HepG2 (cell line): ENCODE measurements around the gene ATP10A. TPM values are rescaled to one million over a fixed set of nuclear protein-coding genes. Genes with fewer than 3 reads are reported as not detected.

ENCODE experiments used
- ATAC-seq: fragments of 200-7000 bp; cut with Tn5 transposase; 3 replicates; pipeline ENCODE4 v1.9.1; 2020; ENCODE audit warnings: mild to moderate bottlenecking, moderate library complexity
- BruUV-seq: library from RNA; stranded (reverse); fragments of 400-500 nt; replicated peaks from 2 replicates; lab custom pipeline; 2021; lab: Mats Ljungman, UMichigan
- CTCF ChIA-PET: fragments of 300-600 bp; formaldehyde crosslinking; extraction: SDS; loops from one replicate; lab custom pipeline; 2021; ENCODE audit warnings: low total read pairs, inconsistent platforms, low intra/inter-chr PET ratio; lab: Yijun Ruan, JAX
- POLR2A ChIA-PET: fragments of 350-600 bp; sonication (Branson Sonifier 250); formaldehyde crosslinking; loops from one replicate; lab custom pipeline; 2020; ENCODE audit warnings: antibody characterized with exemption, inconsistent platforms; lab: Yijun Ruan, JAX
- DNase-seq: peaks from one replicate; pipeline ENCODE4 v3.0.0-alpha.2; 2015; ENCODE audit warnings: low spot score
- FAIRE-seq: peaks from 3 replicates; lab custom pipeline; 2011; peaks lifted over from hg19 to GRCh38; lab: Jason Lieb, UNC
- H2AFZ ChIP-seq: one replicate; pipeline ENCODE4 v1.6.1; 2011; ENCODE audit warnings: low read length, inconsistent platforms
- H3K27ac ChIP-seq: fragments of 300-600 bp; 3 replicates; pipeline ENCODE4 v1.8.0; 2011; ENCODE audit warnings: mixed run types, mild to moderate bottlenecking, mixed read lengths, low read length, inconsistent platforms; ENCODE audit not compliant: insufficient read depth; ENCODE audit errors: extremely low read length
- H3K27me3 ChIP-seq, 2 experiments: fragments of 200-600 bp in 1 of 2; 2 replicates in 1 of 2; 3 replicates in 1 of 2; pipeline versions ENCODE4 v1.6.0 to v1.8.0; 2011; ENCODE audit warnings: low read length in 2 of 2, mild to moderate bottlenecking in 2 of 2, moderate library complexity in 2 of 2, inconsistent platforms in 1 of 2; ENCODE audit not compliant: insufficient read depth in 2 of 2, control insufficient read depth in 1 of 2
- H3K36me3 ChIP-seq, 2 experiments: fragments of 200-600 bp in 1 of 2; replicated peaks in 1 of 2; 2 replicates in 1 of 2; 3 replicates in 1 of 2; pipeline versions ENCODE4 v1.5.1 to v1.8.0; 2011; ENCODE audit warnings: low read length in 2 of 2, inconsistent platforms in 1 of 2; ENCODE audit not compliant: insufficient read depth in 2 of 2, control insufficient read depth in 1 of 2
- H3K4me1 ChIP-seq: 2 replicates; pipeline ENCODE4 v1.5.1; 2012; ENCODE audit warnings: low read length, inconsistent platforms; ENCODE audit not compliant: insufficient read depth
- H3K4me2 ChIP-seq: 2 replicates; pipeline ENCODE4 v1.6.0; 2011; ENCODE audit warnings: low read depth, low read length, inconsistent platforms
- H3K4me3 ChIP-seq, 3 experiments: fragments of 200-600 bp in 1 of 3; sonication (generic), shearing (Covaris generic) in 1 of 3; replicated peaks in 1 of 3; 2 replicates each; pipeline ENCODE4 v1.5.1; 2011 to 2016; ENCODE audit warnings: low read length in 3 of 3, inconsistent platforms in 2 of 3, low read depth in 2 of 3, mild to moderate bottlenecking in 2 of 3, control low read depth in 1 of 3, mixed read lengths in 1 of 3; ENCODE audit not compliant: insufficient read depth in 1 of 3
- H3K79me2 ChIP-seq: one replicate; pipeline ENCODE4 v1.6.1; 2011; ENCODE audit warnings: low read length, inconsistent platforms; ENCODE audit not compliant: insufficient read depth
- H3K9ac ChIP-seq: 2 replicates; pipeline ENCODE4 v1.6.0; 2011; ENCODE audit warnings: mild to moderate bottlenecking, low read depth, low read length, inconsistent platforms; ENCODE audit not compliant: insufficient read depth
- H3K9me3 ChIP-seq: 2 replicates; pipeline ENCODE4 v1.5.1; 2012; ENCODE audit warnings: mild to moderate bottlenecking, low read length
- H4K20me1 ChIP-seq: 2 replicates; pipeline ENCODE4 v1.6.0; 2011; ENCODE audit warnings: inconsistent platforms, mild to moderate bottlenecking, low read length, moderate library complexity; ENCODE audit not compliant: insufficient read depth
- CBX2 ChIP-seq, 2 experiments: fragments of 200-600 bp in 1 of 2; sonication (generic); formaldehyde crosslinking in 1 of 2; IDR thresholded peaks; 2 replicates each; pipeline versions ENCODE4 v1.7.0 to v1.8.1; 2018 to 2022; ENCODE audit warnings: low read depth in 2 of 2, low read length in 1 of 2, mild to moderate bottlenecking in 1 of 2, missing genetic modification reagents in 1 of 2
- CCDC6 ChIP-seq: sonication (generic); formaldehyde crosslinking; IDR thresholded peaks from 2 replicates; pipeline ENCODE4 v1.8.1; 2022; ENCODE audit warnings: mild to moderate bottlenecking, missing genetic modification reagents, moderate library complexity
- CHCHD3 ChIP-seq: sonication (generic); formaldehyde crosslinking; IDR thresholded peaks from 2 replicates; pipeline ENCODE4 v1.8.0; 2022; ENCODE audit warnings: mild to moderate bottlenecking, missing genetic modification reagents, moderate library complexity
- ESRRA ChIP-seq: sonication (generic); formaldehyde crosslinking; IDR thresholded peaks from 2 replicates; pipeline ENCODE4 v1.5.1; 2020; ENCODE audit warnings: mild to moderate bottlenecking, low read depth, missing genetic modification reagents
- KDM5B ChIP-seq: sonication (generic); formaldehyde crosslinking; IDR thresholded peaks from 2 replicates; pipeline ENCODE4 v1.4.0; 2020; ENCODE audit warnings: missing genetic modification reagents, mild to moderate bottlenecking, borderline replicate concordance
- NFKBIZ ChIP-seq: IDR thresholded peaks from 2 replicates; pipeline ENCODE4 v1.6.1; 2018; ENCODE audit warnings: missing genetic modification reagents, missing compliant biosample characterization
- NR2F6 ChIP-seq, 2 experiments: IDR thresholded peaks; 2 replicates each; pipeline ENCODE4 v1.6.1; 2016; ENCODE audit warnings: antibody characterized with exemption in 1 of 2, mild to moderate bottlenecking in 1 of 2
- SMAD1 ChIP-seq: sonication (generic); formaldehyde crosslinking; IDR thresholded peaks from 2 replicates; pipeline ENCODE4 v1.4.0; 2020; ENCODE audit warnings: missing genetic modification reagents, low read depth, mild to moderate bottlenecking, borderline replicate concordance
- SNRNP70 ChIP-seq: fragments of 200-400 bp; formaldehyde crosslinking; IDR thresholded peaks from 2 replicates; pipeline ENCODE4 v1.6.1; 2017; ENCODE audit warnings: mild to moderate bottlenecking, low read depth, low read length, moderate library complexity
- ZFY ChIP-seq: sonication (generic); formaldehyde crosslinking; IDR thresholded peaks from 2 replicates; pipeline ENCODE4 v1.4.0; 2020; ENCODE audit warnings: missing genetic modification reagents
- ZMYM2 ChIP-seq: sonication (generic); formaldehyde crosslinking; IDR thresholded peaks from 2 replicates; pipeline ENCODE4 v1.8.0; 2022; ENCODE audit warnings: mild to moderate bottlenecking, missing genetic modification reagents
- ZMYM4 ChIP-seq: sonication (generic); formaldehyde crosslinking; IDR thresholded peaks from 2 replicates; pipeline ENCODE4 v1.8.1; 2023; ENCODE audit warnings: mild to moderate bottlenecking, missing genetic modification reagents
- ZNF781 ChIP-seq: sonication (generic); formaldehyde crosslinking; IDR thresholded peaks from 2 replicates; pipeline ENCODE4 v1.5.1; 2020; ENCODE audit warnings: borderline replicate concordance, mild to moderate bottlenecking, missing genetic modification reagents; ENCODE audit errors: not compliant biosample characterization
- WGBS: methylation state at CpG from one replicate; pipeline ENCODE4 v1.1.6; 2017; ENCODE audit warnings: low lambda C conversion rate; 5-methylcytosine and 5-hydroxymethylcytosine counted together
- in situ Hi-C: cut with HindIII; loops from 2 replicates; pipeline ENCODE4 v1.10.0; 2017; ENCODE audit warnings: low pct_unique_long_range_greater_than_20kb; ENCODE audit not compliant: extremely low pct_ligation_motif_present
- intact Hi-C: fragments of 100-400 bp; cut with micrococcal nuclease; formaldehyde crosslinking; loops from one replicate; pipeline ENCODE4 v1.10.0; 2022; ENCODE audit not compliant: unreplicated experiment
- polyA plus RNA-seq, 8 experiments: library from polyadenylated mRNA; depleted of rRNA in 3 of 8; stranded (reverse) in 7 of 8; unstranded in 1 of 8; fragments of >200 nt; fragmentation: Illumina TruSeq in 4 of 8; extraction: Trizol in 4 of 8; gene quantifications; 2 replicates each; pipeline versions ENCODE4 v1.2.1 to v1.2.3, GENCODE V29; 2011 to 2016; ENCODE audit warnings: low read depth in 4 of 8, missing spikeins in 1 of 8, mixed read lengths in 1 of 8; ENCODE audit not compliant: insufficient read depth in 1 of 8
- total RNA-seq, 5 experiments: library from RNA; depleted of rRNA; stranded (reverse); fragments of >200 nt; fragmentation: Illumina TruSeq; extraction: Trizol; gene quantifications; 2 replicates each; pipeline ENCODE4 v1.2.3, GENCODE V29; 2016; ENCODE audit warnings: low read depth in 1 of 5
- TF ChIP-seq, protein P1 (sequence below): IDR thresholded peaks from 2 replicates; pipeline ENCODE4 v1.6.1; 2016; ENCODE audit warnings: mild to moderate bottlenecking
- TF ChIP-seq, protein P2 (sequence below): sonication (generic); formaldehyde crosslinking; IDR thresholded peaks from 2 replicates; pipeline ENCODE4 v1.8.0; 2022; ENCODE audit warnings: missing genetic modification reagents, mild to moderate bottlenecking, borderline replicate concordance
- TF ChIP-seq, protein P3 (sequence below): IDR thresholded peaks from 2 replicates; pipeline ENCODE4 v1.6.1; 2016; ENCODE audit warnings: missing compliant biosample characterization, missing genetic modification reagents, borderline replicate concordance
- TF ChIP-seq, protein P4 (sequence below): sonication (generic); formaldehyde crosslinking; IDR thresholded peaks from 2 replicates; pipeline ENCODE4 v1.5.0; 2020; ENCODE audit warnings: mild to moderate bottlenecking, missing genetic modification reagents

The ATP10A gene
- total and polyA plus RNA-seq, 2 of the 13 experiments (the other 11 are each of a cell fraction or from before 2014, with no cell fraction given): 0.58 to 4.2 TPM

DNA sequence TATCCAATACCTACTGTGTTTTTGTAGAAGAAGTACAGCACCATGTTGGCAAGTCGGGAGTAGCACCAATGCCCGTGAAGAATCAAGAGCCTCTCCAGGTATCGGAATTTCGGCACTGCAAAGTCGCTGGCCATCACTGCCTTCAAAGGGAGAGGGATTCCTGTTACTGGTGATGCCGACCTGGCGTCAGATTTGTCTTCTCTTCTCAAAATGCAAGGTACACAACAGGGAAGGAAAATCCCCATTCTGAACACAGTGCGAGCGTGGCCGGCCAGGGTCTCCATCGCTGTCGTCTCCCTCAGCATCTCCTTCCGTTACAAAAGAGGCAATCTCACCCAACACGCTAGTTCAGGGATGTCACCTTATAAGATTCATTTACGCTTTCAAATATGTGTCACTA, 175.4 kb downstream of the ATP10A start (continued):
- TF ChIP-seq, protein P1, sequence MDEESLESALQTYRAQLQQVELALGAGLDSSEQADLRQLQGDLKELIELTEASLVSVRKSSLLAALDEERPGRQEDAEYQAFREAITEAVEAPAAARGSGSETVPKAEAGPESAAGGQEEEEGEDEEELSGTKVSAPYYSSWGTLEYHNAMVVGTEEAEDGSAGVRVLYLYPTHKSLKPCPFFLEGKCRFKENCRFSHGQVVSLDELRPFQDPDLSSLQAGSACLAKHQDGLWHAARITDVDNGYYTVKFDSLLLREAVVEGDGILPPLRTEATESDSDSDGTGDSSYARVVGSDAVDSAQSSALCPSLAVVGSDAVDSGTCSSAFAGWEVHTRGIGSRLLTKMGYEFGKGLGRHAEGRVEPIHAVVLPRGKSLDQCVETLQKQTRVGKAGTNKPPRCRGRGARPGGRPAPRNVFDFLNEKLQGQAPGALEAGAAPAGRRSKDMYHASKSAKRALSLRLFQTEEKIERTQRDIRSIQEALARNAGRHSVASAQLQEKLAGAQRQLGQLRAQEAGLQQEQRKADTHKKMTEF (CRISPR knock-in tag): no peak
- TF ChIP-seq, all 625 proteins: peak for 0

DNA sequence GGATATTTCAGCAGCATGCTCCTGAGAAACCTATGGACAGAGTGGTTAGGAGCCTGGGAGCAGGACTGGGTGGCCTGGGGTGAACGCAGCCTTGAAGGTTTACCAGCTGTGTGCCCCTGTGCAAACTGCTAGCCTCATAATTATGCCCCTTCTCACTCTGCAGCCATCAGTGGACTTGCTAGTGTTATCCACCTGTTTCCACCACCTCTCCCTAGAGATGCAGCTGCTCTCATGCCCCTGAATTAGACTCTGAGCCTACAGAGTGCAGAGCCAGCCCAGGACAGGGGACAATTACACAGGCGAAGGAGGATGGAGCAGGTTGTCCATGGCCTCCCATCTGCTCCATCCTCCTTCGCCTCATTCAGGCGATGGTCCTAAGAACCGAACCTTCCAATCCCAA, 175.9 kb downstream of the ATP10A start:
- in situ Hi-C loops: no loop called here
- BruUV-seq: no TSS peak
- no peak for TF ChIP-seq ZMYM2 (CRISPR knock-in tag)
- no peak for TF ChIP-seq KDM5B (CRISPR knock-in tag)
- TF ChIP-seq, protein P2, sequence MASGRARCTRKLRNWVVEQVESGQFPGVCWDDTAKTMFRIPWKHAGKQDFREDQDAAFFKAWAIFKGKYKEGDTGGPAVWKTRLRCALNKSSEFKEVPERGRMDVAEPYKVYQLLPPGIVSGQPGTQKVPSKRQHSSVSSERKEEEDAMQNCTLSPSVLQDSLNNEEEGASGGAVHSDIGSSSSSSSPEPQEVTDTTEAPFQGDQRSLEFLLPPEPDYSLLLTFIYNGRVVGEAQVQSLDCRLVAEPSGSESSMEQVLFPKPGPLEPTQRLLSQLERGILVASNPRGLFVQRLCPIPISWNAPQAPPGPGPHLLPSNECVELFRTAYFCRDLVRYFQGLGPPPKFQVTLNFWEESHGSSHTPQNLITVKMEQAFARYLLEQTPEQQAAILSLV (CRISPR knock-in tag): no peak
- TF ChIP-seq NFKBIZ (CRISPR knock-in tag): no peak
- TF ChIP-seq CHCHD3 (CRISPR knock-in tag): no peak
- no peak for TF ChIP-seq ZFY
- TF ChIP-seq ZMYM4 (CRISPR knock-in tag): no peak
- TF ChIP-seq SMAD1: no peak
- TF ChIP-seq, protein P3, sequence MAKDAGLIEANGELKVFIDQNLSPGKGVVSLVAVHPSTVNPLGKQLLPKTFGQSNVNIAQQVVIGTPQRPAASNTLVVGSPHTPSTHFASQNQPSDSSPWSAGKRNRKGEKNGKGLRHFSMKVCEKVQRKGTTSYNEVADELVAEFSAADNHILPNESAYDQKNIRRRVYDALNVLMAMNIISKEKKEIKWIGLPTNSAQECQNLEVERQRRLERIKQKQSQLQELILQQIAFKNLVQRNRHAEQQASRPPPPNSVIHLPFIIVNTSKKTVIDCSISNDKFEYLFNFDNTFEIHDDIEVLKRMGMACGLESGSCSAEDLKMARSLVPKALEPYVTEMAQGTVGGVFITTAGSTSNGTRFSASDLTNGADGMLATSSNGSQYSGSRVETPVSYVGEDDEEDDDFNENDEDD (CRISPR knock-in tag): no peak
- TF ChIP-seq ZNF781 (CRISPR knock-in tag): no peak
- TF ChIP-seq SNRNP70: no peak
- no peak for TF ChIP-seq CCDC6 (CRISPR knock-in tag)
- TF ChIP-seq, protein P4, sequence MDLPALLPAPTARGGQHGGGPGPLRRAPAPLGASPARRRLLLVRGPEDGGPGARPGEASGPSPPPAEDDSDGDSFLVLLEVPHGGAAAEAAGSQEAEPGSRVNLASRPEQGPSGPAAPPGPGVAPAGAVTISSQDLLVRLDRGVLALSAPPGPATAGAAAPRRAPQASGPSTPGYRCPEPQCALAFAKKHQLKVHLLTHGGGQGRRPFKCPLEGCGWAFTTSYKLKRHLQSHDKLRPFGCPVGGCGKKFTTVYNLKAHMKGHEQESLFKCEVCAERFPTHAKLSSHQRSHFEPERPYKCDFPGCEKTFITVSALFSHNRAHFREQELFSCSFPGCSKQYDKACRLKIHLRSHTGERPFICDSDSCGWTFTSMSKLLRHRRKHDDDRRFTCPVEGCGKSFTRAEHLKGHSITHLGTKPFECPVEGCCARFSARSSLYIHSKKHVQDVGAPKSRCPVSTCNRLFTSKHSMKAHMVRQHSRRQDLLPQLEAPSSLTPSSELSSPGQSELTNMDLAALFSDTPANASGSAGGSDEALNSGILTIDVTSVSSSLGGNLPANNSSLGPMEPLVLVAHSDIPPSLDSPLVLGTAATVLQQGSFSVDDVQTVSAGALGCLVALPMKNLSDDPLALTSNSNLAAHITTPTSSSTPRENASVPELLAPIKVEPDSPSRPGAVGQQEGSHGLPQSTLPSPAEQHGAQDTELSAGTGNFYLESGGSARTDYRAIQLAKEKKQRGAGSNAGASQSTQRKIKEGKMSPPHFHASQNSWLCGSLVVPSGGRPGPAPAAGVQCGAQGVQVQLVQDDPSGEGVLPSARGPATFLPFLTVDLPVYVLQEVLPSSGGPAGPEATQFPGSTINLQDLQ (CRISPR knock-in tag): no peak
- TF ChIP-seq ESRRA (CRISPR knock-in tag): no peak
- TF ChIP-seq NR2F6 (IDR thresholded peaks at IDR 0.05): no peak
- no peak for TF ChIP-seq NR2F6 (CRISPR knock-in tag; IDR thresholded peaks at IDR 0.05)
- no peak for TF ChIP-seq CBX2 (IDR thresholded peaks at IDR 0.05; ENCODE audit: low read depth, low read length)
- no peak for TF ChIP-seq CBX2 (CRISPR knock-in tag; IDR thresholded peaks at IDR 0.05; ENCODE audit: low read depth)

More for the DNA sequence above, 175.9 kb downstream of the ATP10A start:
- ChIA-PET POLR2A (no interaction called here), CTCF (no interaction called here)
- H3K4me2 ChIP-seq: no peak overlapping the region
- no peaks in the 10 kb centered on the region for H3K79me2 ChIP-seq
- no peak overlapping the region for H3K4me3 ChIP-seq
- no peak for DNase-seq
- no peak overlapping the region for H3K27ac ChIP-seq
- no peaks in the 10 kb centered on the region for H3K27me3 ChIP-seq
- intact Hi-C loops: no loop called here
- H3K9ac ChIP-seq: no peak overlapping the region
- H3K4me1 ChIP-seq: no peaks in the 10 kb centered on the region
- H4K20me1 ChIP-seq: no peaks in the 10 kb centered on the region
- H3K9me3 ChIP-seq: 0 out of 2 replicates have a peak, but pooled peaks cover 4% of the 10 kb centered on the region
- no peak for FAIRE-seq
- no peaks in the 10 kb centered on the region for H3K36me3 ChIP-seq
- 80% methylated on average over 3 of the region's 5 CpGs for WGBS
- no peak for ATAC-seq
- no peak overlapping the region for H2AFZ ChIP-seq
